Measurements from ENCODE around the gene WWOX.

DNA sequence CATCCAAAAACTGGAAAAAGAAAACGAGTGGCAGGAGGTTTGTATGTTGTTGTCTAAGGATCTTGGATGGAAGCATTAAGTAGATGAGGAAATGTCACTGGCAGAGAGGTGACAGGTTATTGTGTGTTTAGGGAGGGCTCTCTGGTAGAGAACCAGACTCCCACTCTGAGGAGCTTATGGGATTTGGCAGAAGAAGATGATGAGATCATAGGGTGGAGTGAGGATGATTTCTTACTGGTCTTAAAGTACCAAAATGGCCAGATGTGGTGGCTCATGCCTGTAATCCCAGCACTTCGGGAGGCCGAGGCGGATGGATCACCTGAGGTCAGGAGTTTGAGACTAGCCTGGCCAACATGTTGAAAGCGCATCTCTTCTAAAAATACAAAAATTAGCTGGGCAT is 9.0 kb downstream of the WWOX start:
- TF ChIP-seq CTCF (IDR thresholded peaks at IDR 0.05 in 8 of 11, conservative IDR thresholded peaks at IDR 0.05 in 3 of 11) (no peak), POLR2A (IDR thresholded peaks at IDR 0.05) (no peak), POLR2AphosphoS5 (IDR thresholded peaks at IDR 0.05) (no peak)
